Embryonic facial prominence (tissue), 1 donor: ENCODE results near the gene ALPP.
"Not testable (repeated sequence)": the region's sequence is repeated elsewhere in the genome, so short reads cannot be mapped to it uniquely, and the experiment has no call there.

Experiments
- DNase-seq: peaks from one replicate; pipeline ENCODE4 v3.0.0-alpha.2; 2016; ENCODE audit errors: extremely low spot score

The ALPP gene

DNA sequence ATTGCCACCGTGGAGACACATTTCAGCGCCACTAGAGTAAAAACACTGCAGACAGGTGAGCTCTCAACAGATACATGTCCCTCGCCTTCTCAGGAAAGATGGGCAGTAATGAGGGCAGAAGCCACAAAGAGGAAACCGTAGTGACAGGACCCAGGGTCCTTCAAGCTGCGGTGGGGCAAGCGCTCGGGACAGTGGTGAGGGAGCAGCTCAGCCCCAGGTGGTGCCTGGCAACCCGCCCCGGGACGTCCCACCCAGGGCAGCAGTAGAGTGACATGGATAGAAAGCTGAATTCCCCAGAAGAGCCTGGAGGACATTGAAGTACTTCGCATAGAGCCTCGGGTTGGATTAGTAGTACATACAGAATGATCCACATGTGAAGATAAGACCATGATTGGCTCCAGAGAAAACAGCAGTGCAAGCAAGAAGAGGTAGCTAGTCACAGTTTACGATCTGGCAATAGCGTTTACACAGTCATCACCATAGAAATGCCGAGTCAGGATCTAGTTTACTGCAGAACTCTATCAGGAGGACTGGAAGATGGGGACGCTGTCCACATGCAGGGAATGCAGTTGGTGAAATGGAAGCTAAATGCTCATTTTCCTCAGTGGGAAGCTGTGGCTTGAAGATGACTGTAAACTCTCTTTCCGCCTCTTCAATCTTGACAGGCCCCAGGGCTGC, 37.4 kb upstream of the ALPP start:
- DNase-seq = no peak

DNA sequence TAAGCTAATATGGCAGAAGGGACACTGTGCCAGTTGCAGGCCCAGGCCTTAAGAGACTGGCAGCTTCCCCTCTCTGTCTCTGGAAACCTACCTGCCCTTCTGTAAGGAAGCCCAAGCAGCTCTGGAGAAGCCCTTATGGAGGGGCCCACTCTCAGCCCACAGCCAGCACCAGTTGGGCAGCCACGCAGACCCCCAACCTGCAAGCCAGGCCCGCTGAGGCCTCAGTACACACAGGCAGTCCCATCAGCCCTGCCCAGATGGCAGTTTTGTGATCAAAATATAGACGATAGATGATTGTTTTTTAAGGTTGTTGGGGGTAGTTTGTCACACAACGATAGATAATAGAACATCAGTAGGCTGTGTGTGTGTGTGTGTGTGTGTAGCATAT, 36.8 kb upstream of the ALPP start:
- no peak for DNase-seq

DNA sequence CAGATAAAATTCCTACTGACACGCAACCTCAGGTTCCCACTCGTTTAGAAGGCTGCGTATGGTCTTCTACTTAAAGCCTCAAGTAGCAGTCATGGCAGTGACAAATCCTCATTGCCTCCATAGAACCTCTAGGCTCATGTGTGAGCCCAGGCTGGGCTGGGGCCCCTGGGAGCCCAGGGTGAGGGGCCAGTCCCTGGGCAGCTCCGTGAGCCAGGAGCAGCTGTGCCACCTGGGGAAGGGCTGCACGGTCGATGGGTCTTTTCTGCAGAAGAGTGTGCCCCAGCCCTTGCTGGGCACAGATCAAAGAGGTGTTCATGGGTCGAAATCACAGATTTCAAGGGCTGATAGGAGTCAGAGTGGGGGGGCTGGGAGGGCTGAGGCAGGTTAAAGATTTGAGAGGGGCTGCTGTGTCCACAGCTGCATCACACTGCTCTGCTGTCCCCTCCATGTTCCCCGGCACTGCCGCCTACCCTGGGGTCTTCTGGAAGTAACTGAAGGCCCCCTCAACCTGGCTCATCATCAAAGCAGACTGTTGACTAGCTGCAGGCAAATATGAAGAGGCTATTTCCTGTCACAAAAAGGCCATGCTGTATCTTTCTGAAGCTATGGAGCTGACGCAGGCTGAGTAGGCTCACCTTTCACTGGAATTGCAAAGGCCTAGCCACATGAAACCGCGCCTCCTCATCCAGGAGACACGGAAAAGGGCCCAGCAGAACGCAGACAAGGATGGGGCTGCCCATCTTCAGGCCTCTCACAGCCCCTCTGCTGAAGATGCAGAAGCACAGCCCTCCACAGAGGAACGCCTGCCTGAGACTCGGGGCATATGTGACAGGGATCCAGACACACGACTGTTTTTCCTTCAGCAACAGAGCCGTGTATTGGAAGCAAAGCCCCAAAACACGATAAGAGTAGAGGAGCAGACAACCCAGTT, 35.7 kb upstream of the ALPP start:
- no peak for DNase-seq

DNA sequence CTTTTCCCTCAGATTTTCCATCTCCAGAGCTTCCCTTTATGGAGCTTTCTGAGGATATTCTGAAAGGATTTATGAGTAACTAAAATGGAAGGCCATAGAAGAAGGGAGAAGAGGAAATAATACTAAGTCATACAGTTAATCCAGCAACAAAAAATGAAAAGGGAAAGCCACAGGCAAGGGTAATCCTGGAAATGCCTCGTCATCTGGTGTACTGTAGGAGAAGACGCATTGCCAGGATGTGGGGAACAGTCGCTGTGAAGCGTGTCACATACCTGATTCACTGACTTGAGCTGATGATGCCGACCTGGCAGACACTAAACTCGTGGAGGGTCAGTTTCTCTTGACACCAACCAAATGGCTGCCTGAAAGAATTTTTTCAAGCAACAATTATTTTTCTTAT, 34.7 kb upstream of the ALPP start:
- no peak for DNase-seq

DNA sequence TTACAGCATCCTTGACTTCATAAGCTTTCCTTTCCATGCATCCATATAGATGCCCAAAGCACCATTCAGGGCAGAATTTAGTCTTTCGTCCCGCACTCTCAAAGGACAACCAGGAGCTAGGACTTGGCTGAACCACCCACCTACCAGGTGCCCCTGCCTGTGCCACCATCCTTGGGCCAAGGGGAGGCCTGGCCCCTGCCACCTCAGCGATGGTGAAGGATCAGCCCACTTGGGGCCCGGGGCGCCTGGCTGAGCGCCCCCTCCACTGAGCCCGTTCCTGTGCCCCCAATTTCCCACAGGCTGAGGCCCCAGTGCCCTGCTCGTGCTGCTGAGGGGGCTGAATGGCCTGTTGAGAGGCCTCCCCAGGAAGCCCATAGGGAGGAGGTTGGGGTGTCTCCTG, 33.3 kb upstream of the ALPP start:
- DNase-seq = no peak

DNA sequence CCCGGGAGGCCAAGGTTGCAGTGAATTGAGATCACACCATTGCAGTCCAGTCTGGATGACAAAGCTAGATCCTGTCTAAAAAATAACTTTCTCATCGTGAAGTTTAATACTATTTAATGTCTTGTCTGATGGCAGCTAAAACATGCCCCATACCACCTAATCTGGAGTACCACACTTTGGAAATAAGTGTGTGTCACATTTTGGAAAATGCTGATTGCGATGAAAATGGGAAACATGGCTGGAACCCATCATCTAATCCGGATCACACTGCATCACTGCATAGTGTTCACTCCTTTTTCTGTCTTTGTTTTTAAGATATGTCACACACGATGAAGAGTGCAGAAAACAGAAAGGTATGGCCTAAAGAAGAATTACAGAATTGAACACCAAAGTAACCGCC, 31.2 kb upstream of the ALPP start:
- DNase-seq = no peak

DNA sequence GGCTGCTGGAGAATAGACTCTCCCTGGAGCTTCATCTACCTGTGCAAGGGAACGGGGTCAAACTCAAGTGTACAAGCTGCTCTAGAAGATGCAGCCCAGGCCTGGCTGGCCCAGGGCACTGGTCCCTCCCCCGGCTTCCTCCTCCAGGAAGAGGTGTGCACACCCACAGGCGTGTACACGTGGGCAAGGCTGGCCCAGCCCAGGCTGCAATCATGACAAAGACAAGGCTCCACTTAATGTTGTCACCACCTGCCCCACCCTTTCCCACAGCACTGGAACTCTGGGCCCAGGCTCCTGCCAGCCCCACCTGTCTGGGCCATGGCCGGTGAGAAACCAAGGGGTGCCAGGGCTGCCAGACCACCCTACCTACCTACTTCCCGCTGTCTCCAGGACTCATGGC, 29.6 kb upstream of the ALPP start:
- no peak for DNase-seq

DNA sequence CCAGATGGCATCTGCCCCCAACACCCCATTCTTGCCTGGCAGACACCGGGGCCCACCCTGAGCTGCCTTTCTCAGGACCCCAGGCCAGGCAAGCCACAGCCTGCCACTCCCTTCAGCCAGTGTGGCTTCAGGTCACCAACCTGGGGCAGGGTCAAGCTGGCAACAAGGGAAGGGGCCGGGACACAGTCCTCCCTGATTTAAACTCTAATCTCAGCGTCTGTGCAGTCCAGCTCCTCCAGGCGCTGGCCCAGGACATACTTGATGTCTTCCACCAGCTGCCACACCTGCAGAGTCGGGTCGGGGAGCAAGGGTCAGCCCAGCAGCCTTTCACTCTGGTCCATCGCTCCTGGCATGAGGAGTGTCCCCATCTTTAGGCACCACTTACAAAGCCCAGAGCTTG, 29.0 kb upstream of the ALPP start:
- no peak for DNase-seq

DNA sequence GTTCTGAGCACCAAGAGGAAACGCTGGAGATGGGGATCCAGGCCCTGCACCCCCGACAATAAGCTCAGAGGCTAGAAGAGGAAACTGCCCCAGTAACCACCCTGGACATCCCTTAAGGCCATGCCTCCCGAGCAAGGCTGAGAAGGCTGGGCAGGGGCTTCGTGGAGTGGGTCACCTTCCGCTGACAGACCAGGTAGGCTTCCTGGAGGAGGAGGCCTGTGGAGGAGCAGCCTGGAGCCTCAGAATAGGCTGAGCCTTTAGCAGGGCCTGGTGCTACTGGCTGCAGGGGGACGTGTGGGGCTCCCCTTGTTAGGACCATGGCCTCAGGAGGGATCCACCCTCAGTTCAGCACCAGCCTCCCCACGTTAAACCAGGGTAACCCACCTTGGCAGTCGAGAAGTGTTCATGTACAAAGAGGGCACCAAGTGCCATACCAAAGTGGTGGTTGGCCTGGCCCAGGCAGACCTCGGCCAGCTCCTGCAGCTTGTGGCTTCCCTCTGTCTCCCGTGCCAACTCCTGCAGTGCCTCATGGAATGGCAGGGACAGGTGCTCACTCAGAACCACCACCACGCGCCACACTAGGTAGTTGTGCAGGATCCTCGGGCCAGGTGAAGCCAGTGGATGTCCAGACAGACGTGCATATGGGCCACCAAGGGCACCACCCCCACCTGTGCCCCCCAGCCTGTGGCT, 28.5 kb upstream of the ALPP start:
- no peak for DNase-seq

DNA sequence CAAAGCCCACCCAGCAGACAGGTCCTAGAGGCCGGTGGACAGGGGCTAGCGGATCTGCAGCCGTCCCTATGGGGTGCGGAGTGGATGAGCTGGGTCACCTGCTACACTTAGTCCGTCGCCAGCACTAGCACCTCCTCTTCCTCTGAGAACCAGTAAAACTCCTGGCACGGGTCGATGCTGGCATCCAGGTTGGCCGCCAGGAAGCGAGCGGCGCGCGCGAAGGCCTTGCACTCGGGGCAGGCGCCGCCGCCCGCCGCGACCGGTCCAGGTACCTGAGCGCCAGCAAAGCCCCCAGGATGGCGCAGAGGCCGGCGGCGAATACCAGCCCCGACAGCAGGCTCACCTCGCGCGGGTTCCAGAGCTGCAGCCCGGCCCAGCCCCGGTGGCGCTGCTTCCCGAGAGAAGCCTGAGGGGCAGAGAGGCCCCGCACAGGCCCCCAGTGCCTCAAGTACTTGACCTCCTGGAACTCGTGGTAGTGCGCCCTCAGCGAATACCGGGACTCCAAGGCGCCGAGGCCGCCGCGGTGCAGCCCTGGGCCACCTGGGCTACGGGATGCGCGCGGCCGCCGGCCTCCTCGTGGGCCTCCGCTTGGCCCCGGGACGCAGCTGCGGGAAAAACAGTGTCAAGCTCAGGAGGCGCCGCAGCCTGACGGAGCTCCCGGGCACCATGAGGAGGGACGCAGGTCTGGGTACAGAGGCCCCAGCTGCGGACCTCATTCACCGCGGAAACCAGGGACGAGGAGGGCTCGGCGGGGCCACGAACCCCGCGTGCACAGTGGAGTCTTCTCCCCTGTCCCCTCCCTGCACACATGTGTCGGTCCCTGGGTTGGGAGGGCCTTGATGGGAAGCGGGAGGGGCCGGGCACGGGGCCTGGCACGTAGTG, 27.5 kb upstream of the ALPP start:
- no peak for DNase-seq

DNA sequence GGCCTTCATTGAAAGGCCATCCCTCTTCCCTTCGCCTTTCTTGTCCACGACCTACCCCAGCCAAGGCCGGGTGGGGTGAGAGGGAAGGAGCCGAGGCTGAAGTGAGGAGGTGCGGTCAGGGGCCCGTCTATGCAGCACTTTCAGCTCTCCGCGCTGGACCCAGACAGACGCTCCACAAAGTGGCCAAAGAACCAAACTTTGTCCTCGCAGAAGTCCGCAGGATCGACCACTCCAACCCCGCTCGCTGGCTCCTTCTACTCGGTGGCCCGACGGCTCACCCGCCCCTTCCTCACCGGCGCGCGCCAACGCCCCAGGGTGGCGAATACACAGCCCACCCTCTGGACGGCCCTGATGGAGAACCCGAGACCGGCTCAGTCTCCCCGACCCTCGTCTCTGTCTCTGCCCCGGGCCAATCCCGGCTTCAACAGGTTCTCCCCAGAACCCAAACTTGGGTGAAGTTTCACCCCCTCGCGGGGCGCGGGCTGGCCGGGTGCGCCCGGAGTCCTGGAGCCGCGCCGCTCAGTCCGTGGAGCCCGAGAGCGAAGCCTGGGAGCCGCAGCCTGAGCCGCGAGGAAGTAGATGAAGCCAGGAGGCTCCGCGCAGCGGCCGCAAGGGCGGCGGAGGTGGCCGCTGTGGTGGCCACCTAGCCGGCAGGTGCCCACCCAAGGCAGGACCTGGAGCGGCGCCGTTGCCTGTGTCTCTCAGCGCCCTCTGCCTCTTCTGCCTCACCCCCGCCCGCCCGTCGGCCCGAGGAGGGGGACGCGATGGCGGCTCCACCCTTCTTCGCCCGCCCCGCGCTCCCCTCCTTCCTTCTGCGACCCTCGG, 26.7 kb upstream of the ALPP start:
- no peak for DNase-seq

DNA sequence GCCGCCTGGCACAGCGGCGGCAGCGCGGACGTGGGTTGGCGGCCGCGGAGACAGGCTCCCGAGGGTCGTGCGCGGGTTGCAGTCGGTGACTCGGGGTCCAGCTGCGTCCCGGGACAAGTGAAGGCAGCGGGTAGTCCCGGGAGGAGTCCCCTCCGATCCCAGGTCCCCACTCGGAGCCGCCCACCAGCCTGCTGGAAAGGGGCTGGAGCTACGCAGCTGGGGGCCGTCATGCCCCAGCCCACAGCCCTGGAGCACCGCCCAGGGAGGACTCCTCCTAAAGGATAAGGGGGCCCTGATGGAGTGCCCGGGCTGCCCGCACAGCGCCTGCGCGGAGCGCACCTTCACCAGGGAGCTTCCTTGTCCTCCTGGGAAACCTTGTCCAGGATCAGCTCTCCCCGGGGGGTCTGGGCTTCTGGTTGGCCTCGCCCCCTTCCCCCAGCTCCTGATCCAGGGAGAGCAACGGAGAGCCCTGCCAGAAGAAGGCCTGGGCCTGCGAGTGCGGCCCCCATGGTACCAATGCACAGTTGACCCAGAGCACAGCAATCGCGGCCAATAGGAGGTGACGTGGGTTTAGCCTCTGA, 25.9 kb upstream of the ALPP start:
- no peak for DNase-seq

DNA sequence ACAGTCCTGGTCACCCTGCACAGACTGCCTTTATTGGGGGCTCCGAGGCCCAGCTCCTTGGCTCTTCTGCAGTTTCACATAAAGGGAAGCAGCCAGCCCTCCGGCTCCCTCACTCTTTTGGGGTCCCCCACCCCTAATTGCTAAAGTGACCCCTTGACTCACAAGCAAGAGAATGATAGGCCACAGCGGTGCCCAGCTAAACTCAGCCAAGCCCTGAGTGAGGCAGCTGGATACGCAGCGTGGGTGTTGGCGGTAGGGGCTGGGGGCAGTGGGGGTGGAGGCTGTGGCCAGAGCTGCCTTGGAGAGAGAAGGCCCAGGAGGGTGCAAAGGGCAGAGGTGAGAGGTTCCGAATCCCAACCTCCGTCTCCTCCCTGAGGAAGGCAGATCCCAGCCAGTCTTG, 25.5 kb upstream of the ALPP start:
- no peak for DNase-seq

DNA sequence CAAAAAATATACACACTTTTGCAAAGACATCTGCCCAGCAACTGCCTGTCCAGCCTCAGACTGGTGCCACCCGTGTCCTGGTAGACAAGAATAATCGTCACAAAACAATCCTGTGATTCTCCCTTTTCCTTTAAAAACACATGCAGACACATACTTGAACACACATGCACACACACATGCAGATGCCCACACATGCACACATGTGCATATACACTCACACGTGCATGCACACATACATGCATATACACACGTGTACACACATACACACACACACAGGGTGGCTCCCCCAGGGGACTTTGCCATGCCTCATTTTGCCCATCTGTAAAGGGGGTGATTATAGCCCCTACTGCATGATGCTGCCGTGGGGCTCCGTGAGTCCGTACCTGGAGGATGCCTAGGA, 24.9 kb upstream of the ALPP start:
- DNase-seq = no peak

DNA sequence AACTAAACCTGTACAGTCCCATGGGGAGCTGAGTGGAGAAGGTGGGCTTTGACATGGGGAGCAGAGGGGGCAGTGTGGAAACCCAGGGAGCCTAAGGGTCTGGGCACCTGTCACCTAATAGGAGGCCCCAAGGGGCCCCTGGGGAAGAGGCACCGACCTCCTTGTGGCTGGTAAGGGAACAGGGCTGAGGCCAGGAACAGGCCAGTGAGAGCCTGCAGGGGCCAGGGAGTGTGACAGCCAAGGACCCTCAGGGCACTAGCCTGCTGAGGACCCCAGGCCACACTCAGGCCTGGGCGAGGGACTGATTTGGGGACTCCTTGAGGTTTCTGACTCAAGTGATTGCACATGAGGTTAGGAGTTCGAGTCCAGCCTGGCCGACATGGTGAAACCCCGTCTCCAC, 24.5 kb upstream of the ALPP start:
- DNase-seq = no peak

DNA sequence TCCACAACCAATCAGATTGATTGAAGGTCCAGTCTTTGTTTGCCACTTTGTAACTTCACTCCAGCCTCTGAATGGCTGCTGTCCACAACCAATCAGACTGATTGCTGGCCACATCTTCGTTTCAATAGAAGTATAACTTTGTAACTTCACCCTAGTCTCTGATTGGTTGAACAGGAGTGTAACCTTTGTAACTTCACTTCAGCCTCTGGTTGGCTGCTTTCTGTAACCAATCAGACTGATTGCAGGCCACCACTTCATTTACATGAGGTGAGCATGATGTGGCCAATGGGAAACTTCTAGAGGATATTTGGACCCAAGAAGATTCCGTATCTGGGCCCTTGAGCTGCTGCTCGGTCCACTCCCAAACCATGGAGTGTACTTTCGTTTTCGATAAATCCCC, 16.9 kb upstream of the ALPP start:
- no peak for DNase-seq

DNA sequence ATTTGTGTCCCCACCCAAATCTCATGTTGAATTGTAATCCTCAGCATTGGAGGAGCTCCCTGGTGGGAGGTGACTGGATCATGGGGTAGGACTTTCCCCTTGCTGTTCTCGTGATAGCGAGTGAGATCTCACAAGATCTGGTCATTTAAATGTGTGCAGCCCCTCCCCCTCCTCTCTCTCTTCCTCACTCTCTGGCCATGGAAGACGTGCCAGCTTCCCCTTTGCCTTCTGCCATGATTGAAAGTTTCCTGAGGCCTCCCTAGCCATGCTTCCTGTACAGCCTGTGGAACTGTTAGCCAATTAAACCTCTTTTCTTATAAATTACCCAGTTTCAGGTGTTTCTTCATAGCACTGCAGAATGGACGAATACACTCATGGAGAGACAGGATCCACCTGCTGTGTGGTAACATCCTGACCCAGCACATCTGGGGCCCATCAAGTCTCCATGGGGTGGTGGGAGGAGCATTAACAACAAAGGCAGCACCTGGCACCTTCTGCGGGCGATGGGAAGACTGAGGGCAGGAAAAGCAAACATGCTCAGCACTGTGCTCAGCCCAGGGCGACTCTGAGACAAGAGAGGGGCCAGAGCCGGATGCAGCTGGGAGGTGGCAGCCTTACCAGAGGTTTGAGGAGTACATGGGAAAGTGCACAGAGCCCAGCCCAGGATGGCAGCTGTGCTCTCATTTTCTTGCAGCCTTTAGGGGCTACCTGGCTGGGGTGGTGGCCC, 16.2 kb upstream of the ALPP start:
- DNase-seq = no peak

DNA sequence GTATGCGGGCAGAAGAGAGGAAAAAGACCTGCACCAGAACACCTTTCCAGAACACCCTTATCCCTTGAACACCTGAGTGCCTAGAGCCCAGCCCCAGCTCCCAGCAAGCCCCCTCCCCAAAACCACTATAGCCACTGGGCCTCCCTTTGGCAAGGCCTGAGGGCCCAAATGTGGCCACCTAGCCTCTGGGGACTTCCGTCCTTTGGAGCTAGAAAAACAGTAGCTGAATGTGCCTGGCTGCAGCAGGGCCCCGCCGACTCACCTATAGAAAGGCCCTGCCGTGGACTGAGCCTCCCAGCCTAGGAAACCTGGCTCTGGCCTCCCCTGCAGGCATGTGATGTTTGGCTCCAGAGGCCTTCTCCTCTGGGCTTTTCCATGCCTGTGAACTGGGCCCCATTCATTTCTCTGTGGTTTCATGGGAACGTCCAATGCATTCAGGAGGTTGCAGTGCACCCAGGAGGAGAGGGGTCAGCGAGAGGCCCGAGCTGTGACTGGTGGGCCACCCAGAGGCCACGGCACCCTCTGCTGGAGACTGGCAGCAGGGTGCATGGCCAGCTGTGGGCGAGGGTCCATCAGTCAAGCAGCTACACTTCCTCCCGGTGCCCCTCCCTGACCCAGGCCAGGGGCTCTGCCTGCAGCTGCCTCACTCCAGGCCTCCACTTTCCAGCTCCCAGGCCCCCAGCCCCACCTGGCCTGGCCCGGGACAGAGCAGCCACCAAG, 15.3 kb upstream of the ALPP start:
- not testable (repeated sequence) for DNase-seq
